ENCODE results near the gene PRKCH.

PRKCH gene

DNA sequence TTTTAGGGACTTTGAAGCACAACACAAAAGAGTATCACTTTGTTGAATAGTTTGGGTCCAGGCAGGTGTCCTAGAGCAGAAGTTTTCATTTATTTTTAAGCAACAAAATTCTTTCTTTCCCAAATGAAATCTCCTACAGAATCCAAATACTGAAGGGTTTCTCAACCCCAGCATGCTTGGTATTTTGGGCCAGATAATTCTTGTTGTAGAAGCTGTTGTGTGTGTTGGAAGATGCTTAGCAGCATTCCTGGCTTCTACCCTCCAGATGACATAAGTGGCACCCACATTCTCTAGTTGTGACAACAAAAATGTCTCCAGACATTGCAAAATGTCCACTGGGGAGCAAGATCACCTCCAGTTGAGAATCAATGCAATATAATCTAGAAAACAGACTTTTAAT, 97.8 kb downstream of the PRKCH start:
- Histone ChIP-seq H2BK5ac (ENCODE audit: low read length) (no peak overlapping the region), H3K4me1 (ENCODE audit: control insufficient read depth, low read depth, low read length) (peaks cover 13% of the 10 kb centered on the region), H3K79me1 (ENCODE audit: low read length) (no peaks in the 10 kb centered on the region), H4K8ac (ENCODE audit: low read depth, low read length) (no peak overlapping the region), H3K27ac (ENCODE audit: low read depth, low read length) (no peak overlapping the region), H2BK120ac (ENCODE audit: low read depth, low read length) (no peak overlapping the region), H3K18ac (ENCODE audit: low read length) (no peak overlapping the region), H3K23ac (ENCODE audit: low read length) (no peak overlapping the region), H3K9ac (ENCODE audit: low read length) (no peak overlapping the region), H3K79me2 (ENCODE audit: control insufficient read depth, insufficient read depth, low read length) (no peaks in the 10 kb centered on the region), H3K36me3 (ENCODE audit: control insufficient read depth, insufficient read depth, low read length) (no peaks in the 10 kb centered on the region), H4K5ac (ENCODE audit: low read length) (no peak overlapping the region), H3K4me3 (ENCODE audit: low read length) (no peak overlapping the region), H3K4ac (ENCODE audit: low read depth, low read length) (no peak overlapping the region), H2BK15ac (replicated peaks; ENCODE audit: low read depth) (no peak overlapping the region), H3K27me3 (ENCODE audit: insufficient read depth, low read length, poor library complexity) (no peaks in the 10 kb centered on the region), H3K4me2 (ENCODE audit: low read length) (no peak overlapping the region), H3K56ac (ENCODE audit: low read length) (no peak overlapping the region), H2AK5ac (ENCODE audit: low read length) (no peak overlapping the region)
- no peak for DNase-seq

DNA sequence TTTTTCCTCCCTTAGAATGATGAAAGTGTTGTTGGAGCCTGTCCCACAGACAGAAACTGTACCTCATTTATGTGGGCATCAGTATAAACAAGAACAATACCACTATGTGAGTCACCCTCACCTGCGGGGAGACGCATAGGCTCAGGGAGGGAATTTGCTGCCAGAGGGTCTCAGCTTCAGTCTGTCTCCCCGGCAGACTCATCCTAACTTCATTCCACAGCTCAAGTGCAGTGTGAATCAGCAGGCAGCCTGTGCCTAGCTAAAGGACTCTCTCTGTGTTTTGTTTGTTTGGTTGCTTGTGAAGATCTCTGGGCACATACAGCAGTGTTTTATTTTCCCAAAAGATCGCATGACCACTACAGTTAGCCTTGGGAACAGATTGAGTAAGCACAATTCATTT, 98.9 kb downstream of the PRKCH start:
- peak overlapping the region; percentile 73 for H2AK5ac ChIP-seq (ENCODE audit: low read length)
- H3K9ac ChIP-seq (ENCODE audit: low read length): no peak overlapping the region
- no peaks in the 10 kb centered on the region for H3K79me2 ChIP-seq (ENCODE audit: control insufficient read depth, insufficient read depth, low read length)
- no peak overlapping the region for H3K27ac ChIP-seq (ENCODE audit: low read depth, low read length)
- no peaks in the 10 kb centered on the region for H3K79me1 ChIP-seq (ENCODE audit: low read length)
- H3K27me3 ChIP-seq (ENCODE audit: insufficient read depth, low read length, poor library complexity): no peaks in the 10 kb centered on the region
- no peak overlapping the region for H2BK15ac ChIP-seq (replicated peaks; ENCODE audit: low read depth)
- no peak overlapping the region for H3K23ac ChIP-seq (ENCODE audit: low read length)
- H3K4me2 ChIP-seq (ENCODE audit: low read length): no peak overlapping the region
- no peak overlapping the region for H3K18ac ChIP-seq (ENCODE audit: low read length)
- no peak overlapping the region for H4K8ac ChIP-seq (ENCODE audit: low read depth, low read length)
- H3K56ac ChIP-seq (ENCODE audit: low read length): peak overlapping the region; percentile 17
- WGBS (ENCODE audit: extremely low coverage, insufficient coverage, low lambda C conversion rate): no CpG with 5 or more reads among the region's 4 CpGs
- H3K4me1 ChIP-seq (ENCODE audit: control insufficient read depth, low read depth, low read length): peaks cover 13% of the 10 kb centered on the region
- no peaks in the 10 kb centered on the region for H3K36me3 ChIP-seq (ENCODE audit: control insufficient read depth, insufficient read depth, low read length)
- H4K5ac ChIP-seq (ENCODE audit: low read length): no peak overlapping the region
- no peak overlapping the region for H3K4ac ChIP-seq (ENCODE audit: low read depth, low read length)
- H3K4me3 ChIP-seq (ENCODE audit: low read length): no peak overlapping the region
- H2BK120ac ChIP-seq (ENCODE audit: low read depth, low read length): no peak overlapping the region
- H2BK5ac ChIP-seq (ENCODE audit: low read length): peak overlapping the region; percentile 43
- DNase-seq: peak; percentile 76

GRCh38 chr14:61421212-61421923, 100.0 kb downstream of the PRKCH start:
- Histone ChIP-seq H3K27ac (ENCODE audit: low read depth, low read length) (no peak overlapping the region), H4K8ac (ENCODE audit: low read depth, low read length) (no peak overlapping the region), H2BK15ac (replicated peaks; ENCODE audit: low read depth) (no peak overlapping the region), H3K4me1 (ENCODE audit: control insufficient read depth, low read depth, low read length) (peaks cover 13% of the 10 kb centered on the region), H4K5ac (ENCODE audit: low read length) (no peak overlapping the region), H3K18ac (ENCODE audit: low read length) (no peak overlapping the region), H2BK5ac (ENCODE audit: low read length) (peak overlapping the region; percentile 23), H3K4me3 (ENCODE audit: low read length) (no peak overlapping the region), H3K4ac (ENCODE audit: low read depth, low read length) (no peak overlapping the region), H3K23ac (ENCODE audit: low read length) (no peak overlapping the region), H3K79me2 (ENCODE audit: control insufficient read depth, insufficient read depth, low read length) (no peaks in the 10 kb centered on the region), H3K79me1 (ENCODE audit: low read length) (no peaks in the 10 kb centered on the region), H3K9ac (ENCODE audit: low read length) (no peak overlapping the region), H3K36me3 (ENCODE audit: control insufficient read depth, insufficient read depth, low read length) (no peaks in the 10 kb centered on the region), H3K56ac (ENCODE audit: low read length) (peak overlapping the region; percentile 17), H2BK120ac (ENCODE audit: low read depth, low read length) (no peak overlapping the region), H3K4me2 (ENCODE audit: low read length) (no peak overlapping the region), H2AK5ac (ENCODE audit: low read length) (peak overlapping the region; percentile 72), H3K27me3 (ENCODE audit: insufficient read depth, low read length, poor library complexity) (no peaks in the 10 kb centered on the region)
- no CpG with 5 or more reads among the region's 1 CpG for WGBS (ENCODE audit: extremely low coverage, insufficient coverage, low lambda C conversion rate)
- DNase-seq: no peak

GRCh38 chr14:61426048-61426447, 104.7 kb downstream of the PRKCH start:
- Histone ChIP-seq H3K36me3 (ENCODE audit: control insufficient read depth, insufficient read depth, low read length) (no peaks in the 10 kb centered on the region), H3K79me2 (ENCODE audit: control insufficient read depth, insufficient read depth, low read length) (no peaks in the 10 kb centered on the region), H3K4me3 (ENCODE audit: low read length) (no peak overlapping the region), H3K18ac (ENCODE audit: low read length) (no peak overlapping the region), H4K5ac (ENCODE audit: low read length) (no peak overlapping the region), H3K4ac (ENCODE audit: low read depth, low read length) (no peak overlapping the region), H3K4me2 (ENCODE audit: low read length) (no peak overlapping the region), H2BK15ac (replicated peaks; ENCODE audit: low read depth) (no peak overlapping the region), H3K27me3 (ENCODE audit: insufficient read depth, low read length, poor library complexity) (no peaks in the 10 kb centered on the region), H2BK120ac (ENCODE audit: low read depth, low read length) (no peak overlapping the region), H3K23ac (ENCODE audit: low read length) (no peak overlapping the region), H3K56ac (ENCODE audit: low read length) (no peak overlapping the region), H3K27ac (ENCODE audit: low read depth, low read length) (no peak overlapping the region), H3K9ac (ENCODE audit: low read length) (no peak overlapping the region), H2AK5ac (ENCODE audit: low read length) (no peak overlapping the region), H3K4me1 (ENCODE audit: control insufficient read depth, low read depth, low read length) (peaks cover 6% of the 10 kb centered on the region), H2BK5ac (ENCODE audit: low read length) (no peak overlapping the region), H4K8ac (ENCODE audit: low read depth, low read length) (no peak overlapping the region), H3K79me1 (ENCODE audit: low read length) (no peaks in the 10 kb centered on the region)
- no peak for DNase-seq
- no CpG with 5 or more reads among the region's 1 CpG for WGBS (ENCODE audit: extremely low coverage, insufficient coverage, low lambda C conversion rate)

DNA sequence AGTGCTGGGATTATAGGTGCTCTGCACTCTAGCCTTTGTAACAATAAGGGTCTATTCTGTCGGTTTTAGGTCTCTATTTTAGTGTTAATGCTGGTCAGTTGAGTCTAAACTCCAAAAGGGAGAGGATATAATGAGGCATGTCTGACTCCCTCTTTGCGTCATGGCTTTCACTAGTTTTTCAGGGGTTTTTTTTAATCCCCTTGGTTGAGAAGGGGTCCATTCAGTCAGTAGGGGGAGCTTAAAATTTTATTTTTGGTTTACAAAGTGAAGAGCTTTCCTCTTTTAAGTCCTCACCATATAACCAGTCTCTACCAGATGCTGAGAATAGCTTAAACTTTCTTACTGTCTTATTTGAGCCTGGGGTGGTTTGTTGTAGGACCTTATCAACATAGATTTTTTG, 106.9 kb downstream of the PRKCH start:
- no peak for DNase-seq
- no peak overlapping the region for H3K4ac ChIP-seq (ENCODE audit: low read depth, low read length)
- H3K18ac ChIP-seq (ENCODE audit: low read length): peak overlapping the region; percentile 60
- H3K4me3 ChIP-seq (ENCODE audit: low read length): no peak overlapping the region
- peak overlapping the region; percentile 82 for H2BK5ac ChIP-seq (ENCODE audit: low read length)
- no peaks in the 10 kb centered on the region for H3K79me1 ChIP-seq (ENCODE audit: low read length)
- no peak overlapping the region for H2BK15ac ChIP-seq (replicated peaks; ENCODE audit: low read depth)
- no peaks in the 10 kb centered on the region for H3K79me2 ChIP-seq (ENCODE audit: control insufficient read depth, insufficient read depth, low read length)
- no peak overlapping the region for H4K5ac ChIP-seq (ENCODE audit: low read length)
- WGBS (ENCODE audit: extremely low coverage, insufficient coverage, low lambda C conversion rate): no CpG with 5 or more reads among the region's 2 CpGs
- no peak overlapping the region for H3K9ac ChIP-seq (ENCODE audit: low read length)
- no peak overlapping the region for H4K8ac ChIP-seq (ENCODE audit: low read depth, low read length)
- no peak overlapping the region for H2AK5ac ChIP-seq (ENCODE audit: low read length)
- H3K4me1 ChIP-seq (ENCODE audit: control insufficient read depth, low read depth, low read length): no peaks in the 10 kb centered on the region
- H3K4me2 ChIP-seq (ENCODE audit: low read length): no peak overlapping the region
- no peak overlapping the region for H2BK120ac ChIP-seq (ENCODE audit: low read depth, low read length)
- H3K27me3 ChIP-seq (ENCODE audit: insufficient read depth, low read length, poor library complexity): no peaks in the 10 kb centered on the region
- H3K56ac ChIP-seq (ENCODE audit: low read length): peak overlapping the region; percentile 5
- H3K23ac ChIP-seq (ENCODE audit: low read length): peak overlapping the region; percentile 66
- H3K27ac ChIP-seq (ENCODE audit: low read depth, low read length): no peak overlapping the region
- no peaks in the 10 kb centered on the region for H3K36me3 ChIP-seq (ENCODE audit: control insufficient read depth, insufficient read depth, low read length)

DNA sequence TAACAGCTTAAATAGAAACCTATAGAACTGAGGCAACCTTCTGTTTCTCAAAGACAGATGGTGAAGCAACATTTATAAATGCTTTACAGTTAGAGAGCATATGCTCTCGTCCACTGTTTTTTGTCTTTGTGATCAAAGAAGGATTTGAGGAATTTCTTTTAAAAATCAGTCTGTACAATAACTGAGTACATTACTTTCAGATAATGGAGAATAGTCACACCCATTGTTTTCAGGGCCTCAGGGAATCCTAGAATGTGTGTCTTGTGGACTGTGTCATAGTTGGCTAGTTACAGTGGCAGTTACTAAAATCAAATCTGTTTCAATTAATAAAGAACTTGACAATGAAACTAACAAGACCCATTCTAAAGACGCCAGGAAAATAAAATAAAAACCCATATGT, 107.9 kb downstream of the PRKCH start:
- H3K4ac ChIP-seq (ENCODE audit: low read depth, low read length): no peak overlapping the region
- H3K27me3 ChIP-seq (ENCODE audit: insufficient read depth, low read length, poor library complexity): no peaks in the 10 kb centered on the region
- H4K5ac ChIP-seq (ENCODE audit: low read length): no peak overlapping the region
- H4K8ac ChIP-seq (ENCODE audit: low read depth, low read length): no peak overlapping the region
- no CpG with 5 or more reads among the region's 2 CpGs for WGBS (ENCODE audit: extremely low coverage, insufficient coverage, low lambda C conversion rate)
- no peak for DNase-seq
- H3K56ac ChIP-seq (ENCODE audit: low read length): no peak overlapping the region
- no peak overlapping the region for H3K4me2 ChIP-seq (ENCODE audit: low read length)
- no peak overlapping the region for H3K27ac ChIP-seq (ENCODE audit: low read depth, low read length)
- no peak overlapping the region for H3K9ac ChIP-seq (ENCODE audit: low read length)
- no peaks in the 10 kb centered on the region for H3K79me2 ChIP-seq (ENCODE audit: control insufficient read depth, insufficient read depth, low read length)
- no peaks in the 10 kb centered on the region for H3K4me1 ChIP-seq (ENCODE audit: control insufficient read depth, low read depth, low read length)
- H2BK15ac ChIP-seq (replicated peaks; ENCODE audit: low read depth): no peak overlapping the region
- no peak overlapping the region for H3K23ac ChIP-seq (ENCODE audit: low read length)
- no peaks in the 10 kb centered on the region for H3K36me3 ChIP-seq (ENCODE audit: control insufficient read depth, insufficient read depth, low read length)
- H3K18ac ChIP-seq (ENCODE audit: low read length): no peak overlapping the region
- no peak overlapping the region for H2AK5ac ChIP-seq (ENCODE audit: low read length)
- no peaks in the 10 kb centered on the region for H3K79me1 ChIP-seq (ENCODE audit: low read length)
- no peak overlapping the region for H3K4me3 ChIP-seq (ENCODE audit: low read length)
- H2BK5ac ChIP-seq (ENCODE audit: low read length): no peak overlapping the region
- H2BK120ac ChIP-seq (ENCODE audit: low read depth, low read length): no peak overlapping the region
